CD4-positive, CD25-positive, alpha-beta regulatory T cell (primary cell): ENCODE measurements around the gene PCDHB14. TPM values are rescaled to one million over a fixed set of nuclear protein-coding genes. Genes with fewer than 3 reads are reported as not detected.
A peak's percentile ranks its signal among the peaks of the same experiment; 100 is the strongest.
"Not testable (repeated sequence)": the region's sequence is repeated elsewhere in the genome, so short reads cannot be mapped to it uniquely, and the experiment has no call there.

Experiments used
- ATAC-seq, 2 donors: fragments of 150-1000 bp; cut with Tn5 transposase; one replicate each; pipeline ENCODE4 v1.10.0; 2021; ENCODE audit warnings: low read depth in 2 of 2, moderate number of reproducible peaks in 2 of 2, moderate library complexity in 1 of 2
- DNase-seq, 3 donors: peaks; one replicate each; pipeline versions ENCODE4 v3.0.0 to v3.0.0-alpha.2; 2012 to 2022; ENCODE audit warnings: mixed read lengths in 1 of 3
- H3K27ac ChIP-seq: one replicate; pipeline ENCODE4 v1.7.0; 2013; ENCODE audit warnings: mild to moderate bottlenecking, low read length; ENCODE audit not compliant: insufficient read depth, poor library complexity, severe bottlenecking
- H3K27me3 ChIP-seq: one replicate; pipeline ENCODE4 v1.7.0; 2013; ENCODE audit warnings: low read length; ENCODE audit not compliant: control insufficient read depth, insufficient read depth
- H3K36me3 ChIP-seq: one replicate; pipeline ENCODE4 v1.7.0; 2013; ENCODE audit warnings: mild to moderate bottlenecking, low read length, moderate library complexity; ENCODE audit not compliant: control insufficient read depth, insufficient read depth
- H3K4me1 ChIP-seq: 2 replicates; pipeline ENCODE4 v1.7.0; 2013; ENCODE audit warnings: mild to moderate bottlenecking, low read length; ENCODE audit not compliant: insufficient read depth, control insufficient read depth, poor library complexity, severe bottlenecking
- H3K4me3 ChIP-seq: one replicate; pipeline ENCODE4 v1.7.0; 2013; ENCODE audit warnings: low read depth, mild to moderate bottlenecking, low read length, moderate library complexity
- H3K9me3 ChIP-seq, 2 experiments: 1 replicate in 1 of 2; 2 replicates in 1 of 2; pipeline ENCODE4 v1.7.0; 2013; ENCODE audit warnings: low read length in 2 of 2, mild to moderate bottlenecking in 1 of 2, moderate library complexity in 1 of 2; ENCODE audit not compliant: control insufficient read depth in 2 of 2
- H3K27ac Mint-ChIP-seq, 3 donors: one replicate each; pipeline ENCODE4 v1.8.0; 2020 to 2022; ENCODE audit warnings: mild to moderate bottlenecking in 3 of 3, mixed read lengths in 3 of 3, moderate library complexity in 2 of 3
- H3K27me3 Mint-ChIP-seq: one replicate; pipeline ENCODE4 v1.8.0; 2022; ENCODE audit warnings: mild to moderate bottlenecking, mixed read lengths
- H3K36me3 Mint-ChIP-seq: one replicate; pipeline ENCODE4 v1.8.0; 2020; ENCODE audit warnings: mixed read lengths
- H3K4me1 Mint-ChIP-seq, 4 donors: one replicate each; pipeline ENCODE4 v1.8.0; 2020 to 2022; ENCODE audit warnings: mixed read lengths in 4 of 4, mild to moderate bottlenecking in 1 of 4
- H3K4me3 Mint-ChIP-seq, 4 donors: one replicate each; pipeline ENCODE4 v1.8.0; 2020 to 2022; ENCODE audit warnings: mild to moderate bottlenecking in 4 of 4, mixed read lengths in 4 of 4, moderate library complexity in 3 of 4
- H3K9me3 Mint-ChIP-seq, 7 donors: one replicate each; pipeline ENCODE4 v1.8.0; 2020 to 2022; ENCODE audit warnings: mixed read lengths in 7 of 7, mild to moderate bottlenecking in 3 of 7, moderate library complexity in 2 of 7
- polyA plus RNA-seq, 4 donors: library from polyadenylated mRNA; unstranded; fragments of 300-500 nt; fragmentation: Illumina TruSeq; gene quantifications; one replicate each; pipeline ENCODE4 v1.2.3, GENCODE V29; 2021
- total RNA-seq: library from RNA; stranded (reverse); gene quantifications from one replicate; pipeline ENCODE4 v1.2.3, GENCODE V29; 2022

Gene PCDHB14
- total and polyA plus RNA-seq, 5 donors from 2014 or later = not detected

DNA sequence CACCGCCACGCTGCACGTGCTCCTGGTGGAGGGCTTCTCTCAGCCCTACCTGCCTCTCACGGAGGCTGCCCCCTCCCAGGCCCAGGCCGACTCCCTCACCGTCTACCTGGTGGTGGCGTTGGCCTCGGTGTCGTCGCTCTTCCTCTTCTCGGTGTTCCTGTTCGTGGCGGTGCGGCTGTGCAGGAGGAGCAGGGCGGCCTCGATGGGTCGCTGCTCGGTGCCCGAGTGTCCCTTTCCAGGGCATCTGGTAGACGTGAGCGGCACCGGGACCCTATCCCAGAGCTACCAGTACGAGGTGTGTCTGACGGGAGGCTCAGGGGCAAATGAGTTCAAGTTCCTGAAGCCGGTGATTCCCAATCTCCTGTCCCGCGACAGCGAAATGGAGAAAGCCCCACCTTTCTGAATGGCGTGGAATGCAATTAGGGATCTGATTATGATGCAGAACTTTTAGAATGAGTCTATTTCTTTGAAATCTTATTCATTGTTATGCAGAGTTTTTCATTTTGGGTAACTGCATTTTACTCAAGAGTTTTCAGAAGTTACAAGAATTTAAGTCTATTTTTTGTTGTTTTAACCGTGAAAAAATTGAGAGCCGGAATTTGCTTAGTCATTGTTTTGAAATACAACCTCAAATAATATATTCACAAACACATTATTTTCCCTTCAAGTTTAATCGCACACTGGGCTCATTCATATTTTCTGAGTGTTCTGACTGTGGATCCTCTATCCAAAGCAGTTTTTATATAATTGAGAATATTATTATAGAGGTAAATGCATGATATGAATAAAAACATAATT is 13.6 kb downstream of the PCDHB14 start:
- Histone ChIP-seq H3K4me3 (no peak overlapping the region), H3K4me1 (no peaks in the 10 kb centered on the region), H3K27ac (no peak overlapping the region), H3K9me3 (peaks cover 26 to 58% of the 10 kb centered on the region in 2 experiments), H3K36me3 (no peaks in the 10 kb centered on the region), H3K27me3 (peaks cover 12% of the 10 kb centered on the region)
- ATAC-seq = no peak
- no peaks in the 10 kb centered on the region for H3K4me1 Mint-ChIP-seq
- peaks cover 6% of the 10 kb centered on the region for H3K27me3 Mint-ChIP-seq
- H3K9me3 Mint-ChIP-seq = peaks cover 2 to 55% (median 12%) of the 10 kb centered on the region in 7 donors
- no peak overlapping the region for H3K27ac Mint-ChIP-seq
- no peak for DNase-seq
- H3K4me3 Mint-ChIP-seq = no peak overlapping the region
- no peaks in the 10 kb centered on the region for H3K36me3 Mint-ChIP-seq

DNA sequence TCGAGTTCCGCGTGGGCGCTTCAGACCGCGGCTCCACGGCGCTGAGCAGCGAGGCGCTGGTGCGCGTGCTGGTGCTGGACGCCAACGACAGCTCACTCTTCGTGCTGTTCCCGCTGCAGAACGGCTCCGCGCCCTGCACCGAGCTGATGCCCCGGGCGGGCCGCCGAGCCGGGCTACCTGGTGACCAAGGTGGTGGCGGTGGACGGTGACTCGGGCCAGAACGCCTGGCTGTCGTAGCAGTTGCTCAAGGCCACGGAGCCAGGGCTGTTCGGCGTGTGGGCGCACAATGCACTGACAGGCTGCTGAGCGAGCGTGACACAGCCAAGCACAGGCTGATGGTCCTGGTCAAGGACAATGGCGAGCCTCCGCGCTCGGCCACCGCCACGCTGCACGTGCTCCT is 18.4 kb downstream of the PCDHB14 start:
- no peaks in the 10 kb centered on the region for H3K36me3 Mint-ChIP-seq
- Histone ChIP-seq H3K4me3 (no peak overlapping the region), H3K36me3 (no peaks in the 10 kb centered on the region), H3K27me3 (peaks cover 8% of the 10 kb centered on the region), H3K27ac (no peak overlapping the region), H3K4me1 (no peaks in the 10 kb centered on the region), H3K9me3 (peaks cover 50 to 89% of the 10 kb centered on the region in 2 experiments)
- H3K27ac Mint-ChIP-seq = no peak overlapping the region
- H3K4me1 Mint-ChIP-seq = peaks cover 0 to 2% (median 0%) of the 10 kb centered on the region in 4 donors
- H3K4me3 Mint-ChIP-seq = no peak overlapping the region
- peaks cover 9% of the 10 kb centered on the region for H3K27me3 Mint-ChIP-seq
- DNase-seq (no peak), ATAC-seq (no peak)
- peaks cover 2 to 68% (median 22%) of the 10 kb centered on the region in 7 donors for H3K9me3 Mint-ChIP-seq

DNA sequence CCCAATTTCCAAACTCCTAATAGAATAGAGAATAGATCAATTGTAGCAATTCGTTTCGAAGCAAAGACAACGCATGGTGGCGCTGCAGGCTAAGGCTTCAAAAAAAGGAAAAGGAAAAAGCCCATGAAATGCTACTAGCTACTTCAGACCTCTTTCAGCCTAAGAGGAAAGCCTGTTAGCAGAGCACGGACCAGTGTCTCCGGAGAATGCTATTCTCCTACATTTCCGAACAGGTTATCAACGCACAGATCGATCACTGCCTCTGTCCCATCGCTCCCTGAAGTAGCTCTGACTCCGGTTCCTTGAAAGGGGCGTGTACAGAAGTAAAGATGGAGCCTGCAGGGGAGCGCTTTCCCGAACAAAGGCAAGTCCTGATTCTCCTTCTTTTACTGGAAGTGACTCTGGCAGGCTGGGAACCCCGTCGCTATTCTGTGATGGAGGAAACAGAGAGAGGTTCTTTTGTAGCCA is 22.1 kb downstream of the PCDHB14 start, which contains the start of gene PCDHB15:
PCDHB15 (plus strand) TSS at position 146 of the 468 bp plus-strand sequence; CDS start at position 330, 184 bp downstream.
- H3K4me1 Mint-ChIP-seq = peaks cover 0 to 2% (median 0%) of the 10 kb centered on the region in 4 donors
- no peak within 1 kb of the TSS for H3K27ac Mint-ChIP-seq
- DNase-seq = peak in 1 of 3 donors; percentile 3
- peaks cover 2 to 71% (median 26%) of the 10 kb centered on the region in 7 donors for H3K9me3 Mint-ChIP-seq
- Histone ChIP-seq H3K4me1 (no peaks in the 10 kb centered on the region), H3K9me3 (peaks cover 56 to 92% of the 10 kb centered on the region in 2 experiments), H3K27ac (no peak within 1 kb of the TSS), H3K4me3 (peak within 1 kb of the TSS; percentile 48), H3K36me3 (no peaks in the 10 kb centered on the region), H3K27me3 (peaks cover 2% of the 10 kb centered on the region)
- ATAC-seq = no peak
- peaks cover 12% of the 10 kb centered on the region for H3K27me3 Mint-ChIP-seq
- H3K36me3 Mint-ChIP-seq = peaks cover 6% of the 10 kb centered on the region
- H3K4me3 Mint-ChIP-seq = peak within 1 kb of the TSS in 2 of 4 donors; percentile 19 to 55

DNA sequence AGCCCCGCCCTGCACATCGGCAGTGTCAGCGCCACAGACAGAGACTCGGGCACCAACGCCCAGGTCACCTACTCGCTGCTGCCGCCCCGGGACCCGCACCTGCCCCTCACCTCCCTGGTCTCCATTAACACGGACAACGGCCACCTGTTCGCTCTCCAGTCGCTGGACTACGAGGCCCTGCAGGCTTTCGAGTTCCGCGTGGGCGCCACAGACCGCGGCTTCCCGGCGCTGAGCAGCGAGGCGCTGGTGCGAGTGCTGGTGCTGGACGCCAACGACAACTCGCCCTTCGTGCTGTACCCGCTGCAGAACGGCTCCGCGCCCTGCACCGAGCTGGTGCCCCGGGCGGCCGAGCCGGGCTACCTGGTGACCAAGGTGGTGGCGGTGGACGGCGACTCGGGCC is 23.8 kb downstream of the PCDHB14 start:
- peaks cover 2 to 72% (median 20%) of the 10 kb centered on the region in 7 donors for H3K9me3 Mint-ChIP-seq
- H3K27me3 ChIP-seq, H3K27ac ChIP-seq, H3K4me3 ChIP-seq, H3K4me3 Mint-ChIP-seq, H3K4me1 ChIP-seq, DNase-seq, H3K27ac Mint-ChIP-seq, H3K4me1 Mint-ChIP-seq, H3K36me3 Mint-ChIP-seq, H3K36me3 ChIP-seq, ATAC-seq: not testable (repeated sequence)
- peaks cover 61 to 87% of the 10 kb centered on the region in 2 experiments for H3K9me3 ChIP-seq
- H3K27me3 Mint-ChIP-seq = peaks cover 12% of the 10 kb centered on the region

DNA sequence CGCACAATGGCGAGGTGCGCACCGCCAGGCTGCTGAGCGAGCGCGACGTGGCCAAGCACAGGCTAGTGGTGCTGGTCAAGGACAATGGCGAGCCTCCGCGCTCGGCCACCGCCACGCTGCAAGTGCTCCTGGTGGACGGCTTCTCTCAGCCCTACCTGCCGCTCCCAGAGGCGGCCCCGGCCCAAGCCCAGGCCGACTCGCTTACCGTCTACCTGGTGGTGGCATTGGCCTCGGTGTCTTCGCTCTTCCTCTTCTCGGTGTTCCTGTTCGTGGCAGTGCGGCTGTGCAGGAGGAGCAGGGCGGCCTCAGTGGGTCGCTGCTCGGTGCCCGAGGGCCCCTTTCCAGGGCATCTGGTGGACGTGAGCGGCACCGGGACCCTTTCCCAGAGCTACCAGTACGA is 24.3 kb downstream of the PCDHB14 start:
- H3K27me3 ChIP-seq, H3K27ac Mint-ChIP-seq, H3K36me3 ChIP-seq, ATAC-seq, H3K4me3 Mint-ChIP-seq, H3K27ac ChIP-seq, H3K36me3 Mint-ChIP-seq, H3K4me3 ChIP-seq, DNase-seq, H3K4me1 Mint-ChIP-seq, H3K4me1 ChIP-seq: not testable (repeated sequence)
- Mint-ChIP-seq H3K9me3 (peaks cover 2 to 71% (median 19%) of the 10 kb centered on the region in 7 donors), H3K27me3 (peaks cover 12% of the 10 kb centered on the region)
- H3K9me3 ChIP-seq = peaks cover 65 to 87% of the 10 kb centered on the region in 2 experiments

DNA sequence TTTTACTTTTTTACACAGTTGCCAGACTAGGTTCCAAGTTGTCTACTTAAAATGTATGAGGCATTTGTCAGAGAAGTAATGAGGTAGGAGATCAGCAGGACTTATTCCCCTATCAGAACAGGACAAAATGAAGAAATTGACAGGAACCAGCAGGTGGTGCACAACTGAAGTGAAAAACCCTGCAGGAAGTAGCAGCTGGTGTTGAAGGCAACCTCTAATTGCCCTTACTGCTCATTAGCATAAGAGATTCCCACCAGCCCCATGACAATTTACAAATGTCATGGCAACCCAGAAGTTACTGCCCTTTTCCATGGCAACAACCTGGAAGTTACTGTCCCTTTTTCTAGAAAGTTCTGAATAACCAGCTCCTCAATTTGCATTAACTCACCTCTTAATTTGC is 27.4 kb downstream of the PCDHB14 start:
- peaks cover 65 to 82% of the 10 kb centered on the region in 2 experiments for H3K9me3 ChIP-seq
- no peak for ATAC-seq

DNA sequence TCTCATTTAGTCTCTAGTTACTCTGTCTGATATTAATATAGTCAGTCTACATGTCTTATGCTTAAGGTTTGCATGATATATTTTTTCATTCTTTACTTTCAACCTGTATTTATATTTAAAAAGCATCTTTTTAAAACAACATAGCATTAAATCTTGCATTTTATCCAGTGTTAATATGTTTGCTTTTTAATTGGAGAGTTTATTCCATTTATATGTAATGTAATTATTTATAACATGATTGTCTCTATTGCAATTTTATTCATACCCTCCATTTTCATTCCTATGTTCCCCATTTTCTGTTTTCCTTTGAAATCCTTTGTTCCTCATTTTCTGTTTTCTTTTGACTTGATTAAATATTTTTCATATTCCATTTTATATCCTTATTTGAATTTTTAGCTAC is 35.3 kb downstream of the PCDHB14 start:
- H3K36me3 ChIP-seq = no peaks in the 10 kb centered on the region
- Mint-ChIP-seq H3K4me1 (peaks cover 0 to 4% (median 0%) of the 10 kb centered on the region in 4 donors), H3K4me3 (no peak overlapping the region), H3K27ac (no peak overlapping the region), H3K9me3 (peaks cover 0 to 79% (median 38%) of the 10 kb centered on the region in 7 donors), H3K36me3 (peaks cover 3% of the 10 kb centered on the region), H3K27me3 (no peaks in the 10 kb centered on the region)
- ATAC-seq (no peak), DNase-seq (no peak)
- H3K4me1 ChIP-seq = no peaks in the 10 kb centered on the region
- H3K9me3 ChIP-seq = peaks cover 78 to 96% of the 10 kb centered on the region in 2 experiments
- no peak overlapping the region for H3K4me3 ChIP-seq
- H3K27ac ChIP-seq = no peak overlapping the region
- H3K27me3 ChIP-seq = no peaks in the 10 kb centered on the region

More for the DNA sequence above, 27.4 kb downstream of the PCDHB14 start:
- peaks cover 5% of the 10 kb centered on the region for H3K27me3 Mint-ChIP-seq
- no peak for DNase-seq
- H3K4me3 Mint-ChIP-seq = no peak overlapping the region
- Histone ChIP-seq H3K36me3 (no peaks in the 10 kb centered on the region), H3K27ac (no peak overlapping the region), H3K27me3 (no peaks in the 10 kb centered on the region), H3K4me3 (no peak overlapping the region), H3K4me1 (no peaks in the 10 kb centered on the region)
- H3K36me3 Mint-ChIP-seq = peaks cover 6% of the 10 kb centered on the region
- H3K27ac Mint-ChIP-seq = no peak overlapping the region
- peaks cover 0 to 74% (median 20%) of the 10 kb centered on the region in 7 donors for H3K9me3 Mint-ChIP-seq
- H3K4me1 Mint-ChIP-seq = peaks cover 0 to 4% (median 0%) of the 10 kb centered on the region in 4 donors
